ENCODE results near the gene ACSL4.

ACSL4 gene

DNA sequence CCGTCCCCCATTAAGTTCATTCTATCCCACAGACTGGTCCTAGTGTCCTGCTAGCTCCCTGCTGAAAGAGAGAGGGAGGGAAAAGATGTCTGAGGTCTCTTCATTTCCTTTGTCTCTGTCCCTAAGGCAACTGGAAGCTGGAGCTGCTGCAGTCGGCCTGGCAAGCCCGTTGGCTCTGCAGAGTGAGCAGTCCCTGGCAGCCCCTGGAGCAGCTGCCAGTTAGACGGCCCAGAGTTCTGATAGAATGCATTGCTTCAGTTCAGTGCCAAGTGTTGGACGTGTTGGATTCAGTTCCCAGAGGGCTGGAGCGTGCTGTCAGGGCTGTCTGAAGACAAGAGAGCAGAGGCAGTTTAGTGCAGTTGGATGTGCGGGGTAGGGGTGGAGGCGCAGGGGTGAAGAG is 109.1 kb downstream of the ACSL4 start:
- peaks cover 37% of the 10 kb centered on the region for H3K4me1 Mint-ChIP-seq
- peaks cover 4% of the 10 kb centered on the region for H3K9me3 Mint-ChIP-seq
- H3K27me3 Mint-ChIP-seq (ENCODE audit: low read depth) = no peaks in the 10 kb centered on the region
- H3K4me3 Mint-ChIP-seq = peak overlapping the region; percentile 65 to 79 (median 74)
- peaks cover 4% of the 10 kb centered on the region for H3K36me3 Mint-ChIP-seq (ENCODE audit: low read depth)
- peak overlapping the region; percentile 53 to 79 (median 57) for H3K27ac Mint-ChIP-seq
- TF ChIP-seq, protein P1, sequence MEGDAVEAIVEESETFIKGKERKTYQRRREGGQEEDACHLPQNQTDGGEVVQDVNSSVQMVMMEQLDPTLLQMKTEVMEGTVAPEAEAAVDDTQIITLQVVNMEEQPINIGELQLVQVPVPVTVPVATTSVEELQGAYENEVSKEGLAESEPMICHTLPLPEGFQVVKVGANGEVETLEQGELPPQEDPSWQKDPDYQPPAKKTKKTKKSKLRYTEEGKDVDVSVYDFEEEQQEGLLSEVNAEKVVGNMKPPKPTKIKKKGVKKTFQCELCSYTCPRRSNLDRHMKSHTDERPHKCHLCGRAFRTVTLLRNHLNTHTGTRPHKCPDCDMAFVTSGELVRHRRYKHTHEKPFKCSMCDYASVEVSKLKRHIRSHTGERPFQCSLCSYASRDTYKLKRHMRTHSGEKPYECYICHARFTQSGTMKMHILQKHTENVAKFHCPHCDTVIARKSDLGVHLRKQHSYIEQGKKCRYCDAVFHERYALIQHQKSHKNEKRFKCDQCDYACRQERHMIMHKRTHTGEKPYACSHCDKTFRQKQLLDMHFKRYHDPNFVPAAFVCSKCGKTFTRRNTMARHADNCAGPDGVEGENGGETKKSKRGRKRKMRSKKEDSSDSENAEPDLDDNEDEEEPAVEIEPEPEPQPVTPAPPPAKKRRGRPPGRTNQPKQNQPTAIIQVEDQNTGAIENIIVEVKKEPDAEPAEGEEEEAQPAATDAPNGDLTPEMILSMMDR (IDR thresholded peaks at IDR 0.05; ENCODE audit: unreplicated experiment in 3 of 3) = no peak

DNA sequence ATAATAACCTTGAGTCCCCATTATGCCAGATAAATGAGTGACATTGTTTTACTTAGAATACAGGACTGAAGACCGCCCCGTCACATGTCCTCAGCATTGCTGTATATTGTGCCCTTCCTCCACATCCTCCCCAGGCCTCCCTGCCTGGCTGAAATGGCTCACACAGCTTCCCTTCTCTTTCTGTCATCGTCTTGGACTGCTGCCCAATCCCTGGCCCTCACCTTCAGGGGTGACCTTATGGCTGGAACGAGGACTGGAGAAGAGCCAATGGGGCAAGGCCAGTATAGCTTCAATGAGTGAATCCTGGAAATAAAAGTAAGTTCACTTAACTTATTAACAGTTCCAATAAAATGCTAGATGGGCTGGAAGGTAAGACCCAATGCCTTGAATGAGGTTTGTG is 110.8 kb downstream of the ACSL4 start:
- no peak overlapping the region for H3K4me3 Mint-ChIP-seq
- H3K27ac Mint-ChIP-seq = peak overlapping the region in 2 of 3 experiments; percentile 32 to 69
- peaks cover 32% of the 10 kb centered on the region for H3K4me1 Mint-ChIP-seq
- H3K36me3 Mint-ChIP-seq (ENCODE audit: low read depth) = no peaks in the 10 kb centered on the region
- TF ChIP-seq, protein P1 (IDR thresholded peaks at IDR 0.05; ENCODE audit: unreplicated experiment in 3 of 3) = no peak
- H3K27me3 Mint-ChIP-seq (ENCODE audit: low read depth) = no peaks in the 10 kb centered on the region
- no peaks in the 10 kb centered on the region for H3K9me3 Mint-ChIP-seq

DNA sequence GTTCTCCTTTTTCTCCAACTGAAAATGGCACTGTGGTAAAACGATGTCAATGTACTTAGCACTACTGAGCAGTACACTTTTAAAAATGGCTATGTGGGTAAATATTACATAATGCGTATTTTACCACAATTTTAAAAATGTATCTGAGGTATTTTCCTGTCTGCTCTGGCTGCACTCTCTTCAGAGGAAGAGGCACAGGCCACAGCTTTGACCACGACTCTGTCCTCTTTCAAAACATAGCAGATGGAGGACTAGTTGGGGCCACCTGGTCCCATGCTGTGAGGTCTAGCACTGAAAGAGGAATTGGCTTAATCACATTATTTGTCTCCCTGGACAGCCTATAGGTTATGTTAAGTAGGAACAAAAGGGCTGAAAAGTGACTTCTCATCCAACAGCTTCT is 113.3 kb downstream of the ACSL4 start:
- no peaks in the 10 kb centered on the region for H3K27me3 Mint-ChIP-seq (ENCODE audit: low read depth)
- no peaks in the 10 kb centered on the region for H3K36me3 Mint-ChIP-seq (ENCODE audit: low read depth)
- H3K9me3 Mint-ChIP-seq = no peaks in the 10 kb centered on the region
- no peak overlapping the region for H3K4me3 Mint-ChIP-seq
- H3K27ac Mint-ChIP-seq = peak overlapping the region; percentile 88 to 95 (median 92)
- peaks cover 32% of the 10 kb centered on the region for H3K4me1 Mint-ChIP-seq
- TF ChIP-seq, protein P1 (IDR thresholded peaks at IDR 0.05; ENCODE audit: unreplicated experiment in 3 of 3) = no peak

DNA sequence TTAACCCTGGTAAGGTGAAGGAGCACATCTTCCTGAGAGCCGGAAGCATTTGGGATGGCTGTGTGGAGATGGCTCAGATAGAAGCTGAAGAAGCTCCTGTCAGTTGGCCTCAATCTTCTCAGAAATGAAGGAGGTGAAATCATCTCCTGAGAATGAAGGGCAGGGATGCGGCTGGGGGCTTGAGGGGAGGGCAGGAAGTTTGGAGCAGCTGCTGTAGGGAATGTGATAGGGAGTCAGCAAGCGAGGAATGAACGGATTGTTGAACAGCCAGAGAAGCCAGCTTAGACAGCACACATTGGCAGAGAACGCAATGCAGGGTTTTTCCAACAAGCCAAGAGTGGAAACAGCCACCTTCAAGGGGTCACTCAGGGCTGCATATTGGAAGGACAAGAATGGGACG is 118.1 kb downstream of the ACSL4 start:
- no peaks in the 10 kb centered on the region for H3K9me3 Mint-ChIP-seq
- peaks cover 1% of the 10 kb centered on the region for H3K4me1 Mint-ChIP-seq
- H3K4me3 Mint-ChIP-seq = no peak overlapping the region
- no peaks in the 10 kb centered on the region for H3K36me3 Mint-ChIP-seq (ENCODE audit: low read depth)
- H3K27ac Mint-ChIP-seq = no peak overlapping the region
- TF ChIP-seq, protein P1 (IDR thresholded peaks at IDR 0.05; ENCODE audit: unreplicated experiment in 3 of 3) = no peak
- no peaks in the 10 kb centered on the region for H3K27me3 Mint-ChIP-seq (ENCODE audit: low read depth)

DNA sequence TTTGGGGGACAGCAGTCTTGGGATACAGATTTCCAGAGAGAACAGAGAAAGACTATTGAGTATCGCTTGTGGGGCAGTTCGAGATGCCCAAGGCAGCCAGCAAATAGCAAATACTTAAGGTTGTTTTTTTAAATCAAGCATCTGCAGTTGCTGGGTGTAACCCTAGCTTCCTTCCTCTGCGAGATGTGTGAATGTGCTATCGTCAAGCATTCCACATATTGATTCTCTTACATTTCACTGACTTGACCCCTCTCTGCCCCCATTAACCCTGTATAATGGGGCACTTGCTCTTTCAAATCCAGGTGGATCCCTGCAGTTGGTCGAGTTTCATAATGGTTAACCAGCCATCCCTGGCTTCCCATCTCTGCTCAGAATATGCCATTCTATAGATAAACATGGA is 131.6 kb downstream of the ACSL4 start:
- H3K9me3 Mint-ChIP-seq = peaks cover 10% of the 10 kb centered on the region
- peak overlapping the region in 1 of 3 experiments; percentile 51 for H3K4me3 Mint-ChIP-seq
- no peaks in the 10 kb centered on the region for H3K36me3 Mint-ChIP-seq (ENCODE audit: low read depth)
- H3K4me1 Mint-ChIP-seq = peaks cover 31% of the 10 kb centered on the region
- H3K27ac Mint-ChIP-seq = peak overlapping the region; percentile 3 to 86 (median 80)
- TF ChIP-seq, protein P1 (IDR thresholded peaks at IDR 0.05; ENCODE audit: unreplicated experiment in 3 of 3) = no peak
- peaks cover 16% of the 10 kb centered on the region for H3K27me3 Mint-ChIP-seq (ENCODE audit: low read depth)

DNA sequence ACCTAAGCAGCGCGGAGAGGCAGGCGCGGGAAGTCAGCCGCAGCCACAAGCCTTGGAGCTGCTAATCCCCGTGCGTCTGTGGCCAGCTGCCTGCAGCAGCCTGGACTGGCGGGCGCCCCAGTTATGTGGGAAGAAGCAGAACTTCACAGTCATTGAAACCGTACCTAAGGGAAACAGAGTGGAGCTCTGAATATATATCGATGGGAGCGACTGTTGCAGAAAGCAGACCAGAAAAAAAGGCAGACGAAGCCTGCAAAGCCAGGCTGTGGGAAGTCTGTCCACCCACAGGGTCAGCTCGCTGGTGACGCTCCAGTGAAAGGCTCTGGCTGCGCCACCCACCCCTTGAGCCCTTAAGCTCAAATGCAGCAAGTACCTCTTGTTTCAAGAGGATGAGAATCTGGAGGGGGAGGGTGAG is 132.8 kb downstream of the ACSL4 start:
- Mint-ChIP-seq H3K36me3 (ENCODE audit: low read depth) (no peaks in the 10 kb centered on the region), H3K4me3 (peak overlapping the region; percentile 20 to 71 (median 65)), H3K4me1 (peaks cover 31% of the 10 kb centered on the region), H3K27ac (peak overlapping the region; percentile 3 to 86 (median 80)), H3K9me3 (peaks cover under 1% of the 10 kb centered on the region), H3K27me3 (ENCODE audit: low read depth) (peaks cover 16% of the 10 kb centered on the region)
- TF ChIP-seq, protein P1 (IDR thresholded peaks at IDR 0.05; ENCODE audit: unreplicated experiment in 3 of 3) = no peak
